GM19467 (cell line): Measurements from ENCODE around the gene GPBAR1.

Source experiments
- ATAC-seq: cut with Tn5 transposase; IDR thresholded peaks from one replicate; pipeline ENCODE4 v1.9.1; 2021; ENCODE audit warnings: mild to moderate bottlenecking, moderate library complexity; ENCODE audit not compliant: unreplicated experiment

The GPBAR1 gene

DNA sequence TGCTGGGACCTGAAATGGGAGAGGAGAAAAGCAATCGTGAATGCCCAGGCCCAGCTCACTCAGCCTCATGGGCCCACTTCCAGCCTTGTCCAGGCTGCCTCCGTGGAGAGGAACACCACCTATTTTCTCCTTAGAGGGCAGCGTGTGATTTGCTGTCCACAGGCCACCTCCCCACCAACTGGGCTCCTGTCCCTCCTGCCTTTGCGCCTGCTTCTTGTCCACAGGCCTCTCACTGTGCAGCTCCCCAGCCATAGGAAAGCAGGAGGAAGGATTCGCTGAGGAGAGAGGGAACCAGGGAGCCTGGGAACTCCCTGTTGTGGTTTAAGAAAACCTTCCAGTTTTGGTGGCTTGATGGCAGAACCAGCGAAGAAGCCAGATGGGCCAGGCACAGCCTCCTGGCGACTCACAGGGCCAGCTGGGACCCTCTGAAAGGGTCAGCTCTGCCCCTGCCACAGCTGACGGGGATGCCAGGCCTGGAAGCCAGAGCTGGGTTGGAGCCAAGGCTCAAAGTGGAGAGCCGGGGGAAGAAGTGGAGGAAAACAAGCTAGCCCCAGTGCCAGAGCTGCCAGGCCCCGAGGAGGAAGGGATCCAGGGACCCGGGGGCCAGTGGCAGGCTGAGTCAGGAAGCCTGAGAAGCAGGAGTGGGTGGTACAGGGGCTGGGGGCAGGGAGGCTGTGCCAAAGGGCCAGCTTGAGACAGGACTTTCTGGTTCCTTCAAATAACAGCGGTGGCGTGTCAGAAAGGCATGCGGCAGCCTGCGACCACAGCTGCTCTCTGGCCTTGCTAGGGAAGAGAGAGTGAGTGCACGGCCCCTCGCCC is 21.6 kb downstream of the GPBAR1 start:
- no peak for ATAC-seq

- peak; percentile 51 for ATAC-seq
These were observed 23.4 kb downstream of the GPBAR1 start for GRCh38 chr2:218284106-218284811.

DNA sequence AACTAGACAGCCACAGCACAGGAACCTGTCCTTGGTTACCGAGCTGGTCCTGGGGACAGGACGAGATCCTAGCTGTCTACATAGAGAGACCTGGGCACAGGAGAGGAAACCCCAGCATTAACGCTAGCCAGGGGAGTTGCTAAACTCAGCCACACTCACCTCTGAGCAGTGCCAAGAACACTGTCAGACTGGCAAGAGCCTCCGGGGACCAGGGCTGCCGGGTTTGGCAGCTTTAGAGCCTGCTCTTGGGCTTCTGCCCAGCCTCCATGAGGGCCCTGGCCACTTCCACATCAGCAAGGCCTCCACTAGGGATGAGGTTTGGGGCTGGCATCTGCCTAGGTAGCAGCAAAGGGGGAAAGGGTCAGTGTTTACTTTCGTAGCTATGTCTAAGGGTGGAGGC is 24.8 kb downstream of the GPBAR1 start:
- no peak for ATAC-seq

GRCh38 chr2:218286570-218287459 is 26.0 kb downstream of the GPBAR1 start:
- ATAC-seq, result peak; percentile 40

DNA sequence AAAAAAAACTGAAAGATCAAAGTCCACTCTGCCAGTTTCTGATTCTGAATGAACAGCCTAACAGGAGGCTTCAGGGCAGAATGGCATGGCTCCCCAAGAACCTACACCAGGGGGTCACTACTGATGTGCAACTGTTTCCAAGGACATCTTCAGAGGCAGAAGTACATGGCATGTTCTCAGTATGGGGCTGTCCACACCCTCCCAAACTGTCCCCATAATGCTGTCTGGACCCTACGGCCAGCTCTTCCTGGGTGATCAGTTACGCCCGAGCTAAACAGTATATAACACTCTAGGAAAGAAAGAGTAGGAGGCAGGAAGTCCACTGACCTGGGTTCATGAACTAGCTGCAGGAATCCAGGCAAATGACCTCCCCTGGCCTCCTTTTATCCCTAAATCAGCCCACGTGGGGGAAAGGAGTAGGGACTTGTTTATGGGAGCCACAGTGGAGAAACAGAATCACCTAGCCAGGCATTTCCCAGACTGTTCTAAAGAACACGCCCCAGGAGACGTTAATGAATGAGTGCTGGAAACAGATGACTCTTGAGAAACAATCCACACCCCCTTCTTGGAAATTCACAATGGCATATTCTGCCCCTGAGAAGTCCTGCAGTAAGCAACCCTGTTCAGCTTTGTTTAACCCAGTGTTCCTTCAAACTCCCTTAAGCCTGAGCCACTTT is 29.0 kb downstream of the GPBAR1 start:
- no peak for ATAC-seq

GRCh38 chr2:218290316-218291261 is 29.8 kb downstream of the GPBAR1 start:
- ATAC-seq, result peak; percentile 45

- ATAC-seq, result no peak
These were observed 30.7 kb downstream of the GPBAR1 start for GRCh38 chr2:218291318-218292047.

DNA sequence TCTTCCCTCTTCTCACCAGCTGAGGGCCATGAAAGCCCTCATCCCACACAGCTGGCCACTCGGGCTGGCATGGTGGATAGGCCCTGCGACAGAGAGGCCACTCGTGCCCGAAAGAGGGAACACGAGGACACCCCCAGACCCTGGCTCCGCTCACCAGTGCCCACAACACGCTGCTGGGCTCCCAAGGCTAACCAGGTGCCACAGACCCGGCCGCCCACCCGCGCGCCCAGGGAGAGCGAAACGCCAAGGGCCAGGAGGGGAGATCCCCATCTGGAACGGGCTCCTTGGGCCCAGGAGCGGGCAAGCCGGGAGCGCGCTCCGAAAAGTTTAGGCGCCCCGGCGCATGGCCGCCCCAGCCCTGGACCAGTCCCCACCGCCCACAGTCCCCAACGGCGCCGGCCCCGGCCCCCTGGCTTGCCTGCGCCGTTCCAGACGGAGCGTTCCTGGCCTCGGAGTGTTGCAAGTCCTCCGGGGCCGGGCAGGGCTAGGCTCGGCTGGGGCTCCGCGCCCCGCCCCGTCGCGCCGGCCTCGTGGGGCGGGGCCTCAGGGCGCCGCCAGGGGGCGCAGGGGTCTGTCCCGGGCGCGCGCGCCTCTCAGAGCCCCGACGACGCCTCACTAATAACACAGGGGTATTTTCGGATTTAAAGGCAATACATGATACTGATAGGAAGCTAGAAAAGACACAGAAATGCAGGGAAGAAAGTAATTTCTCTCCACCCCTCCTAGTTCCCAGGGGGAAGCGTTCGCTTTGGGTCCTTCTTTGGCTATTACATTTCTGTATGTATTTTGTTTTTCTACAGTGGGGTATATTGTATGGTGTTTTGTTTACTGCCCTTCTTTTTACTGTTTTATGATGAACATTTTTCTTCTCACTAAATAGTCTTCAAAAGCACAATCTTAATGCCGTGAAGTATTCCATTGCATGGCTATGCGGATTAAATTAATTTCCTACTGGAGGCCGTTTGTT is 31.5 kb downstream of the GPBAR1 start, which contains the start of gene TMBIM1:
TMBIM1 (minus strand) TSS at position 456 of the 967 bp plus-strand sequence. CDS start 10,362 bp downstream, outside the sequence.
- ATAC-seq, result peak; percentile 70

DNA sequence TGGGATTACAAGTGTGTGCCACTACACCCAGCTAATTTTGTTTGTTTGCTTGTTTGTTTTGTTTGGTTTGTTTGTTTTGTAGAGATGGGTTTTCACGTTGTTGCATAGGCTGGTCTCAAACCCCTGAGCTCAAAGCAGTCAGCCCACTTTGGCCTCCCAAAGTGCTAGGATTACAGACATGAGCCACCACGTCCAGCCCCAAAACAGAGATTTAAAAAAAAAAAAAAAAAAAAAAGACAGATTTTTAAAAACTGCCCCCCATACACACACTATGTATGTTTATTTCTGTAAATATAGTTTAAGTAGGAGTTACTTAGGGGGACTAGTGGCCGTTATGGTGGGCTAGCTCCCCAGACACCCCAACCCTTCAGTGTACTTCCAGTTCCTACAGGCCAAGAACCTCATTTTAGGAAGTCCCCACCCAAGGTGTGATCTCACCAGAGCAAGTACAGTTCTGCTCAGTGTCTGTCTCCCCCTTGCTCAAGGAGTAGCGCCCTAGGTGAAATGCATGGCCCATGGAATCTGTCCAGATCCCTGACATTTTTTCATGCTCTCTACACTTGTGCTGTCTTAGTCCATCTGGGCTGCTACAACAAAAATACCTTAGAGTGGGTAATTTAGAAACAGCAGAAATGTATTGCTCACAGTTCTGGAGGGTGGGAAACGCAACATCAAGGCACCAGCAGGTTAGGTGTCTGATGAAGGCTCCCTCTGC is 33.1 kb downstream of the GPBAR1 start:
- ATAC-seq, result no peak

- ATAC-seq, result no peak
These were observed 33.7 kb downstream of the GPBAR1 start for GRCh38 chr2:218294430-218295022.

DNA sequence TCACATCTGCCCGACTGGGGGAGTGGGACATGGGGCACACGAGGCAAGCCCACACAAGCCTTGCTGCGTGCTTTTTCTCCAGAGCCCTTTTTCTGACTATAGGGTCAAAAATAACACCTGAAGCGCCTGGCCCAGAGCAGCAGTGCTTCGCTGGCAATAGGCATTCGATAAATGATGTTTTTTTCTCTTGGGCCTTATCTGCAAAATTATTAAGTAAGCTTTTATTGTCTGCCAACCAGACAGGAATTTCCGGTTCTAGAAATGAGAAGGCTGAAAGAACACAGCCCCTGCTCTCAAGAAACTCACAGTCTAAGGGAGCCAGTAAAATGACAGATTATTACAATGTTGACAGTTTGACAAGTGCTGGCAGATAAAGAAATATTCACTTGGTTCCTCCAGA is 34.2 kb downstream of the GPBAR1 start:
- no peak for ATAC-seq

- no peak for ATAC-seq
These were observed 35.4 kb downstream of the GPBAR1 start for GRCh38 chr2:218296200-218296599.

DNA sequence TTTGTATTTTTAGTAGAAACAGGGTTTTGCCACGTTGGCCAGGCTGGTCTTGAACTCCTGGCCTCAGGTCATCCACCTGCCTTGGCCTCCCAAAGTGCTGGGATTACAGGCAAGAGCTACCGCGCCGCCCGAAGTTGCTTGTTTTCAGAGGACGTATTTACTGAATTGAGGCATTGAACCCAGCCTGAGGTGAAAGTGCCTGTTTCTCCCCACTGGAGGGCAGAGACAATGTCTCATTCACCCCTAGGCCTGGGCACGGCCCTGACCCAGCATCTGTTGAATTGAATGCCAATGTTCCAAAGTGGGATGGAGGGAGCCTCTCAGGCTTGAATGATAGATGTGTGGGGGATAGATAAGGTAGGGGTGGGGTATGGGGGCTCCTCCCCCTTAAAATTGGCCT is 36.0 kb downstream of the GPBAR1 start:
- no peak for ATAC-seq

GRCh38 chr2:218298314-218298875 is 37.6 kb downstream of the GPBAR1 start:
- no peak for ATAC-seq

GRCh38 chr2:218300141-218300540 is 39.3 kb downstream of the GPBAR1 start:
- ATAC-seq, result no peak

DNA sequence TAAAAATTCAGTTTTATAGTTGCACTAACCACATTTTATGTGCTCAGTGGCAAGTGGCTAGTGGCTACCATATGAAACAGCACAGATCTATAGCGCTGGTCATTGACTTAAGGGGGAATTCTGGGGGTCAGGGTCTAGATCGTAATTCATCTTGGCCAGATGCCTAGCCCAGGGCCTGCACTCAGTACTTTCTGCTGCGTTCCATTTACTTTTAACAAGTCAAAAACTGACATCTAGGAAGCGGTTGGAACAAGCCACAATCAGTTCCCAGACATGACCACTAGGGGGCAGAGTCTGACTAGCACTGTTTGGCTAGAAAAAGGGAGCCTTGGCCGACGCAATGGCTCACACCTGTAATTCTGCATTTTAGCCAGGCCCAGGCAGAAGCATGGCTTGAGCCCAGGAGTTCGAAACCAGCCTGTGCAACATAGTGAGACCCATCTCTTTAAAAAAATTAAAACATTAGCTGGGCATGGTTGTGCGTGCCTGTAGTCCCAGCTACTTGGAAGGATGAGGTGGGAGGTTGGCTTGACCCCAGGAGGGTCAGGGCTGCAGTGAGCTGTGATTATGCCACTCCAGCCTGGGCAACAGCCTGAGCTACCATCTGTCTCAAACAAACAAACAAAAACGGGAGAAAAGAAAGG is 40.5 kb downstream of the GPBAR1 start:
- no peak for ATAC-seq
